GM19372 (cell line): Measurements from ENCODE around the gene MRGPRX1.
"Not testable (repeated sequence)": the region's sequence is repeated elsewhere in the genome, so short reads cannot be mapped to it uniquely, and the experiment has no call there.

ENCODE experiments used
- ATAC-seq: cut with Tn5 transposase; IDR thresholded peaks from one replicate; pipeline ENCODE4 v1.9.1; 2021; ENCODE audit warnings: mild to moderate bottlenecking, low read depth, moderate library complexity; ENCODE audit not compliant: unreplicated experiment

MRGPRX1 gene

GRCh38 chr11:18939314-18939713, at the start of gene MRGPRX1:
MRGPRX1 (minus strand) TSS chr11:18939414; CDS start chr11:18934784, 4,630 bp downstream.
- no peak for ATAC-seq

- no peak for ATAC-seq
These were observed 48.4 kb upstream of the MRGPRX1 start for GRCh38 chr11:18987454-18988231.

GRCh38 chr11:18986744-18987143, 47.5 kb upstream of the MRGPRX1 start:
- no peak for ATAC-seq

GRCh38 chr11:18981897-18982296, 42.7 kb upstream of the MRGPRX1 start:
- no peak for ATAC-seq

DNA sequence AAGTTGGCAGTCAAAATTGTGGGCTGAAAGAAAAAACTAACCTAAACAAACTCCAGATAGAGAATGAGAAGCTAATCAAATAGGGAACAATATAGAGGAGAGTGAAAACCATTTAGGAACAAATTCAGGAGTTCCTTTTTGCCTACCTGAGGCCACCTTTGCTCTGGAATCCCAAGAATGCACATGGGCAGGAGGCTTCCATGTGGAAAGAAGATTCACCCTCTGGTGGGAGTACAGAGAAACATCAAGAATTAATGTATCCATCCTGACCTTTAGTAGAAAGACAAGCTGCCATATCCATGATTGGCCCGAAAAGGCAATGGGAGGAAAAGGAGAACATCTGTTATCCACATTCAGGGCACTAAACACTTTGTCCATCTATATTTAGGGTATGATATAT, 35.0 kb upstream of the MRGPRX1 start:
- no peak for ATAC-seq

DNA sequence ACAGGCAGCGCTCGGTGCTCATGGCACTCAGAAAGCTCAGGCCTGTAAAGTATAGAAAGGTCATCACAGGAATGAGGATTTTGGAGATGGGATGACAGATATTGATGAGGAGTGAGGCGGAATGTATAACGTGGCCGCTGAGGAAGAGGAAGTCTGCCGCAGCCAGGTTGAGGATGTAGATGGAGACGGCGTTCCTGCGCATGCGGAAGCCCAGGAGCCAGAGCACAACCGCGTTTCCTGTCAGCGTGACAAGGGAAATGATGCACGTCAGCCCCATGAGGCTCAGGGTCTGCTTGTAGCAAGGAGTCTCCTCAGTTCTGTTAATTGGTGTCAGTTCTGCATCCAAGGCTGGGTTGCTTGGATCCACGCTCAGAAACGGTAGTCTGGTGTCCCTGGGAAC, 33.1 kb upstream of the MRGPRX1 start:
- no peak for ATAC-seq

DNA sequence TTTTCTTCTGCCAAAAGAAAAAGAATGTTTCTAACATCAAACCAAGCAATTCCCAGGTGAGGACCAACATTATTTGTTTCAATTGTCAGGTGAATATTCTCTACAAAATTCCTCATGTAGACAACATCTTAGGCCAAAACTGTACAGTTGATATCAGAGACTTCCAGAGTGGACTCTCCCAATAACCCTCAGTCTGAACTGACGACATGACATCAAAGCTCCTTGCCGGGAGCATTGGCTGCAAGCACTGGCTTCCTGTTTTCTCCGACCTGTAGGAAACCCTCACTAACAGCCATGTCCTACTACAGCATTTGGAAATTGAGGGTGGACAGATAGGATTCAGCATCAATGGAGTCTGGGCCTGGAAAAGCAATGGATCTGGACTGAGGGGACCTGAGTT, 30.5 kb upstream of the MRGPRX1 start:
- no peak for ATAC-seq

DNA sequence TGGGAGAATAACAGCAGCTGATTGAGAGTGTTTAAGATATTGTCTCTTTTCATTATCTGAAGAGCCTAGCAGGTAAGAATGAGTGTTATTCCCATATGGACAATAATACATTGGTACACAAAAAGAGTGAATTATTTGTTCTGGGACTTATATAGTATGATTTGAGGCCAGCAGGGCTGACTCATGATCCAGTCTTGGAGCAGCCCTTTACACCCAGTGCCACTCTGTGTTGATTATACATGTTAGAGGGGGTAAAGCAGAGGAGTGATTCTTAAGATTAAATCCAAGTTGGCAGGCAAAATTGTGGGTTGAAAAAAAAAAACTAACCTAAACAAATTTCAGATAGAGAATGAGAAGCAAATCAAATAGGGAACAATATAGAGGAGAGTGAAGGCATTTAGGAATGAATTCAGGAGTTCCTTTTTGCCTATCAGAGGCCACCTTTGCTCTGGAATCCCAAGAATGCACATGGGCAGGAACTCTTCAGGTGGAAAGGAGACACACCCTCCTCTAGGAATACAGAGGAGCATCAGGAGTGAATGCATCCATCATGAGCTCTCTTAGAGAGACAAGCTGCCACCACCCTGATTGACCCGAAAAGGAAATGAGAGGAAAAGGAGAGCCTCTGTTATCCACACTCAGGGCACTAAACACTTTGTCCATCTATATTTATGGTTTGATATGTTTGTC, 19.2 kb upstream of the MRGPRX1 start:
- ATAC-seq = no peak

DNA sequence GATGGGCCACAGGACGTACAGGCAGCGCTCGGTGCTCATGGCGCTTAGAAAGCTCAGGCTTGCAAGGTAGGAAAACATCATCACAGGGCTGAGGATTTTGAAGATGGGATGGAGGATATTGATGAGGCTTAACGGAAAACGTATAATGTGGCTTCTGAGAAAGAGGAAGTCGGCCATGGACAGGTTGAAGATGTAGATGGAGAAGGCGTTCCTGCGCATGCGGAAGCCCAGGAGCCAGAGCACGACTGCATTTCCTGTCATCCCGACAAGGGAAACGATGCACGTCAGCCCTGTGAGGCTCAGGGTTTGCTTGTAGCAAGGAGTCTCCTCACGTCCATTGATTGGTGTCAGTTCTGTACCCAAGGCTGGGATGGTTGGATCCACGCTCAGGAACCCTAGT, 17.4 kb upstream of the MRGPRX1 start:
- ATAC-seq = no peak

- ATAC-seq = no peak
These were observed 3.1 kb downstream of the MRGPRX1 start for GRCh38 chr11:18936002-18936673.

DNA sequence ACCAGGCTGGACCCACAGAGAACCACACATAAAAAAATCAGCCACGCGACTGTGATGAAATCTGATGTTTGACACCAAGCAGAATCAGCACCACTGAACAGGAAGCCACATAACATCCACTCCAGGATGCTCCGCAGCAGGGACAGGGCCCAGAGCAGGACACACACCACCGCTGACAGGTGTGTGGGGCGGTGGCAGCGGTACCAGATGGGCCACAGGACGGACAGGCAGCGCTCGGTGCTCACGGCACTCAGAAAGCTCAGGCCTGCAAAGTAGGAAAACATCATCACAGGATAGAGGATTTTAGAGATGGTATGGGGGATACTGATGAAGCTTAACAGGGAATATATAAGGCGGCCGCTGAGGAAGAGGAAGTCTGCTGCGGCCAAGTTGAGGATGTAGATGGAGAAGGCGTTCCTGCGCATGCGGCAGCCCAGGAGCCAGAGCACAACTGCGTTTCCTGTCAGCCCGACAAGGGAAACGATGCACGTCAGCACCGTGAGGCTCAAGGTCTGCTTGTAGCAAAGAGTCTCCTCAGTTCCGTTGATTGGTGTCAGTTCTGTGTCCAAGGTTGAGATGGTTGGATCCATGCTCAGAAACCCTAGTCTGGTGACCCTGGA, 4.9 kb downstream of the MRGPRX1 start:
- ATAC-seq = no peak

GRCh38 chr11:18927550-18928322, 11.5 kb downstream of the MRGPRX1 start:
- no peak for ATAC-seq

DNA sequence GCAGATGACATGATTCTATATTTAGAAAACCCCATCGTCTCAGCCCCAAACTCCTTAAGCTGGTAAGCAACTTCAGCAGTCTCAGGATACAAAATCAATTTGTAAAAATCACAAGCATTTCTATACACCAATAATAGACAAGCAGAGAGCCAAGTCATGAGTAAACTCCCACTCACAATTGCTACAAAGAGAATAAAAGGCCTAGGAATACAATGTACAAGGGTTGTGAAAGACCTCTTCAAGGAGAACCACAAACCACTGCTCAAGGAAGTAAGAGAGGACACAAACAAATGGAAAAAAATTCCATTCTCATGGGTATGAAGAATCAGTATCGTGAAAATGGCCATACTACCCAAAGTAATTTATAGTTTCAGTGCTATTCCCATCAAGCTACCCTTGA, 13.8 kb downstream of the MRGPRX1 start:
- not testable (repeated sequence) for ATAC-seq

GRCh38 chr11:18912883-18913282, 26.3 kb downstream of the MRGPRX1 start:
- no peak for ATAC-seq

DNA sequence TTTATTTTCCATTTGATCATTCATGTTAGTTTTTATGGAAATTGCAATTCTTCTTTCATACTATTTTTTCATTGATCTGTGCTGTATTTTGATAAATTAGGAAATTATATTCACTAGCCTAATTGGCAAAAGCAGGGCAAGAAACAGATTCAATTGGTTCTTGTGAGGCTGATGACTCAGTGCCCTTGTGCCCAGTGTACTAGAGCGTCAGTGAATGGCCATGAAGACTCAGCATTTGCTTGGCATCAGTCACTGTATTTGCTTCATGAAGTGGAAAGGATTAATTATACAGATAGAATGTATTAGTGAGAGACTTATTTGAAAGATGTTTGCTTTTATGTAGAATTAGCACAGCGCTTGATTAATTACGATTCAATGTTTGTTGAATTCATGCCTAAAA, 31.8 kb downstream of the MRGPRX1 start:
- ATAC-seq = no peak

GRCh38 chr11:18900637-18901036, 38.6 kb downstream of the MRGPRX1 start:
- not testable (repeated sequence) for ATAC-seq

GRCh38 chr11:18900151-18900611, 39.0 kb downstream of the MRGPRX1 start:
- not testable (repeated sequence) for ATAC-seq

GRCh38 chr11:18891712-18892111, 47.5 kb downstream of the MRGPRX1 start:
- not testable (repeated sequence) for ATAC-seq

- no peak for ATAC-seq
These were observed 48.6 kb downstream of the MRGPRX1 start for GRCh38 chr11:18890615-18891014.
